ENCODE measurements around the gene ARSI.

DNA sequence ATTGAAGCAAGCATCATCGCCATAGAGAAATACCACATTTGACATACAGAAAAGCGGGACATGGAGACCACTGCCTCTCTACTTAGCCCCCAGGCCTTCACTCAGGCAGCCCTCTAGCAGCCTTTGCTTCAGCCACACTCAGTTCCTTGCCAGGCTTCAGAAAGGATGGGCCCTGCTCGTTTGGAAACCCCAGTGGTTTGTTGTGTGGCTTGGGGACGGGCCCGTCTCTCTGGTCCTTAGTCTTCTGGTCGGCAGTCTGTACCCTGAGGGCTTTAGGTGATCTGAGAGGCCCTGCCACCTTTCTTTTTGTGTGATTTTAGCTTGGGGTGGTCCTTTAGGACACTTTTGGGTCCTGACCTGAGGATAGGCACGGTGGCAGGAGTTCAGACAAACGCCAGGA is 21.1 kb upstream of the ARSI start:
- no peak for TF ChIP-seq POLR2A (IDR thresholded peaks at IDR 0.05; ENCODE audit: low read depth, low read length)
- TF ChIP-seq CHD1 (IDR thresholded peaks at IDR 0.05; ENCODE audit: low read depth, low read length) = no peak
- TF ChIP-seq, protein P1, sequence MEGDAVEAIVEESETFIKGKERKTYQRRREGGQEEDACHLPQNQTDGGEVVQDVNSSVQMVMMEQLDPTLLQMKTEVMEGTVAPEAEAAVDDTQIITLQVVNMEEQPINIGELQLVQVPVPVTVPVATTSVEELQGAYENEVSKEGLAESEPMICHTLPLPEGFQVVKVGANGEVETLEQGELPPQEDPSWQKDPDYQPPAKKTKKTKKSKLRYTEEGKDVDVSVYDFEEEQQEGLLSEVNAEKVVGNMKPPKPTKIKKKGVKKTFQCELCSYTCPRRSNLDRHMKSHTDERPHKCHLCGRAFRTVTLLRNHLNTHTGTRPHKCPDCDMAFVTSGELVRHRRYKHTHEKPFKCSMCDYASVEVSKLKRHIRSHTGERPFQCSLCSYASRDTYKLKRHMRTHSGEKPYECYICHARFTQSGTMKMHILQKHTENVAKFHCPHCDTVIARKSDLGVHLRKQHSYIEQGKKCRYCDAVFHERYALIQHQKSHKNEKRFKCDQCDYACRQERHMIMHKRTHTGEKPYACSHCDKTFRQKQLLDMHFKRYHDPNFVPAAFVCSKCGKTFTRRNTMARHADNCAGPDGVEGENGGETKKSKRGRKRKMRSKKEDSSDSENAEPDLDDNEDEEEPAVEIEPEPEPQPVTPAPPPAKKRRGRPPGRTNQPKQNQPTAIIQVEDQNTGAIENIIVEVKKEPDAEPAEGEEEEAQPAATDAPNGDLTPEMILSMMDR (conservative IDR thresholded peaks at IDR 0.05; ENCODE audit: low read depth, low read length) = no peak
- no peak for TF ChIP-seq CEBPB (IDR thresholded peaks at IDR 0.05; ENCODE audit: low read depth, low read length)
- TF ChIP-seq, protein P2, sequence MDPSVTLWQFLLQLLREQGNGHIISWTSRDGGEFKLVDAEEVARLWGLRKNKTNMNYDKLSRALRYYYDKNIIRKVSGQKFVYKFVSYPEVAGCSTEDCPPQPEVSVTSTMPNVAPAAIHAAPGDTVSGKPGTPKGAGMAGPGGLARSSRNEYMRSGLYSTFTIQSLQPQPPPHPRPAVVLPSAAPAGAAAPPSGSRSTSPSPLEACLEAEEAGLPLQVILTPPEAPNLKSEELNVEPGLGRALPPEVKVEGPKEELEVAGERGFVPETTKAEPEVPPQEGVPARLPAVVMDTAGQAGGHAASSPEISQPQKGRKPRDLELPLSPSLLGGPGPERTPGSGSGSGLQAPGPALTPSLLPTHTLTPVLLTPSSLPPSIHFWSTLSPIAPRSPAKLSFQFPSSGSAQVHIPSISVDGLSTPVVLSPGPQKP (IDR thresholded peaks at IDR 0.05; ENCODE audit: borderline replicate concordance, low read depth, low read length) = no peak
- TF ChIP-seq MXI1 (IDR thresholded peaks at IDR 0.05; ENCODE audit: borderline replicate concordance, low read depth, low read length) = no peak
- TF ChIP-seq FOS (IDR thresholded peaks at IDR 0.05; ENCODE audit: low read depth, low read length) = no peak
- no peak for TF ChIP-seq SMC3 (IDR thresholded peaks at IDR 0.05; ENCODE audit: low read depth, low read length)
- TF ChIP-seq RFX5 (IDR thresholded peaks at IDR 0.05; ENCODE audit: low read depth, low read length) = no peak
- TF ChIP-seq BHLHE40 (IDR thresholded peaks at IDR 0.05; ENCODE audit: low read depth, low read length) = no peak
- no peak for TF ChIP-seq RCOR1 (IDR thresholded peaks at IDR 0.05; ENCODE audit: insufficient replicate concordance, low read length)
- no peak for TF ChIP-seq RAD21 (IDR thresholded peaks at IDR 0.05; ENCODE audit: low read length)
- no peak for TF ChIP-seq NFE2L2 (IDR thresholded peaks at IDR 0.05; ENCODE audit: low read depth, low read length)
